Aorta (tissue), 5 donors: Measurements from ENCODE around the gene SCRT2. TPM values are rescaled to one million over a fixed set of nuclear protein-coding genes. Genes with fewer than 3 reads are reported as not detected.

Experiments used
- ATAC-seq: fragments of 200-7000 bp; cut with Tn5 transposase; one replicate; pipeline ENCODE4 v1.9.1; 2022; ENCODE audit warnings: moderate library complexity; ENCODE audit not compliant: low FRiP score
- DNase-seq, 2 donors: peaks; one replicate each; pipeline ENCODE4 v3.0.0-alpha.2; 2020
- H3K27ac ChIP-seq, 2 donors: one replicate each; pipeline ENCODE4 v1.5.1; 2013; ENCODE audit warnings: low read length in 2 of 2, mild to moderate bottlenecking in 2 of 2, moderate library complexity in 2 of 2, control low read depth in 1 of 2, inconsistent platforms in 1 of 2, low read depth in 1 of 2
- H3K27me3 ChIP-seq, 2 donors: one replicate each; pipeline ENCODE4 v1.6.1; 2013; ENCODE audit warnings: control low read depth in 1 of 2, low read length in 1 of 2, mild to moderate bottlenecking in 1 of 2, moderate library complexity in 1 of 2; ENCODE audit not compliant: insufficient read depth in 2 of 2, control insufficient read depth in 1 of 2
- H3K36me3 ChIP-seq, 2 donors: one replicate each; pipeline ENCODE4 v1.6.1; 2013; ENCODE audit warnings: control low read depth in 1 of 2, low read length in 1 of 2, mild to moderate bottlenecking in 1 of 2; ENCODE audit not compliant: insufficient read depth in 2 of 2, control insufficient read depth in 1 of 2
- H3K4me1 ChIP-seq, 2 donors: one replicate each; pipeline ENCODE4 v1.6.1; 2013; ENCODE audit warnings: low read length in 2 of 2, control low read depth in 1 of 2, mild to moderate bottlenecking in 1 of 2, moderate library complexity in 1 of 2; ENCODE audit not compliant: insufficient read depth in 2 of 2, control insufficient read depth in 1 of 2
- H3K4me3 ChIP-seq, 2 donors: one replicate each; pipeline ENCODE4 v1.5.1; 2013; ENCODE audit warnings: low read length in 2 of 2, control low read depth in 1 of 2, mild to moderate bottlenecking in 1 of 2
- H3K9me3 ChIP-seq: one replicate; pipeline ENCODE4 v1.6.1; 2013; ENCODE audit warnings: mild to moderate bottlenecking, low read length; ENCODE audit not compliant: control insufficient read depth
- WGBS, 2 donors: extraction: QIAGEN DNeasy Blood & Tissue Kit; methylation state at CpG; one replicate each; pipeline ENCODE4 v1.1.7; 2013; 5-methylcytosine and 5-hydroxymethylcytosine counted together
- intact Hi-C, 2 donors: fragments of 100-400 bp; cut with DNase I; formaldehyde crosslinking; loops; one replicate each; pipeline versions ENCODE4 v1.14.2 to v1.15.0; 2022
- polyA plus RNA-seq, 2 donors: library from polyadenylated mRNA; stranded (reverse); fragments of 200-250 nt; gene quantifications; one replicate each; pipeline ENCODE4 v1.2.3, GENCODE V29; 2013
- total RNA-seq, 2 donors: library from RNA; stranded (reverse); fragmentation: NEBNext Ultra II Directional; extraction: Animal tissue kit (Norgen Biotek cat#: 25700); gene quantifications; one replicate each; pipeline ENCODE4 v1.2.1, GENCODE V29; 2021
- donor health status: healthy with polysubstance abuse.
- donor health status: Bipolar disorder and iron deficiency.
- donor health status: DM: no; HTN: no; CAD: no.
- donor health status: DM: no; HTN: no; CAD: no.
- donor health status: DM: yes; HTN: yes; CAD: no.

Gene SCRT2
- total and polyA plus RNA-seq, 4 donors, result not detected

DNA sequence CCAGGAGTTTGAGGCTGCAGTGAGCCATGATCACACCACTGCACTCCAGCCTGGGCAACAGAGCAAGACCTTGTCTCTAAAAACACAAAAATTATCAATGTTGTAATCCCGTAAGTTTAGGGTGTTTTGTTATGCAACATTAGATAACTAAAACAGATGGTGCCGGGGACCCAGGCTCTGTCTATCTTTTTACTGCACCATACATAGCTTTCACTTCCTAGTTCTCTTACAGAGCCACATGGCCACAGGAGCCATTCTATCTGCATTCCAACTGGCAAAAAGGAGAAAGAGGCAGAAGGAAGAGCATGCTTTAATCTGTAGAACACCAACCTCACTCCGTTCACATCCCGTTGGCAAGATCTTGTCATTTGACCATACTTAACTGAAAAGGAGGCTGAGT lies 60.1 kb downstream of the SCRT2 start:
- Histone ChIP-seq H3K27ac (no peak overlapping the region), H3K9me3 (peaks cover 5% of the 10 kb centered on the region), H3K4me1 (no peaks in the 10 kb centered on the region), H3K27me3 (no peaks in the 10 kb centered on the region), H3K4me3 (no peak overlapping the region), H3K36me3 (no peaks in the 10 kb centered on the region)
- WGBS, 2 donors, result 72 to 80% methylated on average over 4 of the region's 4 CpGs
- DNase-seq (no peak), ATAC-seq (no peak)
- intact Hi-C loops, result no loop called here

DNA sequence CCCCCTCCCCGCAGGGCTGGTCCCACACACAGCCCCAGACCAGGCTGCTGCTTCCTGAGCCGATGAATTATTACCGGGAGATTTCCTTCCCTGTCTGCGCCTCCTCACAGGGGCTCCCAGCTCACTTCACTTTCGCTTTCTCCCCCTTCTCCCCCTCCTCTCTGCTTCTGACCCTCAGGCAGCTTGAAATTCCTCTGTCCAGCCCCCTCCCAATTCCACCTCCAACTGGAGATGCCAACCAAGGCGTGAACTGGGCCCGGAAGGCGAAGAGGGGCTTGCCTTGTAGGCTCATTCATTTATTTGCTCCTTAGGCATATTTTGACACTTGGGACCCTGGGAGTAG lies 63.8 kb downstream of the SCRT2 start:
- no peaks in the 10 kb centered on the region for H3K9me3 ChIP-seq
- no peak for ATAC-seq
- DNase-seq, result peak in 1 of 2 donors; percentile 51
- WGBS, 2 donors, result 25 to 29% methylated on average over 8 of the region's 8 CpGs
- no peak overlapping the region for H3K27ac ChIP-seq
- H3K4me1 ChIP-seq, result no peaks in the 10 kb centered on the region
- H3K36me3 ChIP-seq, result no peaks in the 10 kb centered on the region
- H3K4me3 ChIP-seq, result no peak overlapping the region
- H3K27me3 ChIP-seq, result peaks cover 0 to 2% of the 10 kb centered on the region in 2 donors
- intact Hi-C loops, result no loop called here

Other genes starting within 250 kb of the SCRT2 start
- 10 to 100 TPM; 27.2 to 39.1 TPM for gene TBC1D20, start 213.3 kb downstream of the SCRT2 start, total RNA-seq
- 10 to 100 TPM in 1 of 2 donors, 1 to 10 TPM in 1; 9.5 to 27.2 TPM for gene TBC1D20, start 213.3 kb downstream of the SCRT2 start, polyA plus RNA-seq
- gene CSNK2A1, start 132.0 kb downstream of the SCRT2 start, total RNA-seq, result 10 to 100 TPM; 73.5 to 98.2 TPM
- 10 to 100 TPM; 23.4 to 27.8 TPM for gene CSNK2A1, start 132.0 kb downstream of the SCRT2 start, polyA plus RNA-seq
- gene TCF15, start 65.5 kb downstream of the SCRT2 start, total RNA-seq, result 1 to 10 TPM in 1 of 2 donors, under 1 TPM in 1; 0.58 to 1.0 TPM
- gene TCF15, start 65.5 kb downstream of the SCRT2 start, polyA plus RNA-seq, result not detected
- gene SRXN1, start 22.6 kb downstream of the SCRT2 start, total RNA-seq, result 10 to 100 TPM; 17.7 to 18.5 TPM
- 10 to 100 TPM; 12.5 to 20.2 TPM for gene SRXN1, start 22.6 kb downstream of the SCRT2 start, polyA plus RNA-seq
- under 1 TPM; 0.69 to 0.78 TPM for gene SLC52A3, start 92.7 kb upstream of the SCRT2 start, total RNA-seq
- under 1 TPM in 1 of 2 donors, not detected in 1; 0.25 TPM for gene SLC52A3, start 92.7 kb upstream of the SCRT2 start, polyA plus RNA-seq
- gene FAM110A, start 157.9 kb upstream of the SCRT2 start, total RNA-seq, result 1 to 10 TPM; 3.6 to 7.0 TPM
- 1 to 10 TPM; 2.9 to 3.1 TPM for gene FAM110A, start 157.9 kb upstream of the SCRT2 start, polyA plus RNA-seq
- under 1 TPM; 0.19 to 0.33 TPM for gene ANGPT4, start 240.5 kb upstream of the SCRT2 start, total RNA-seq
- gene ANGPT4, start 240.5 kb upstream of the SCRT2 start, polyA plus RNA-seq, result under 1 TPM in 1 of 2 donors, not detected in 1; 0.72 TPM